ENCODE data around the gene HDAC4. TPM values are rescaled to one million over a fixed set of nuclear protein-coding genes. Genes with fewer than 3 reads are reported as not detected.

HDAC4 gene
- polyA plus RNA-seq, 10 donors = 10.2 to 15.4 (median 11.9) TPM

DNA sequence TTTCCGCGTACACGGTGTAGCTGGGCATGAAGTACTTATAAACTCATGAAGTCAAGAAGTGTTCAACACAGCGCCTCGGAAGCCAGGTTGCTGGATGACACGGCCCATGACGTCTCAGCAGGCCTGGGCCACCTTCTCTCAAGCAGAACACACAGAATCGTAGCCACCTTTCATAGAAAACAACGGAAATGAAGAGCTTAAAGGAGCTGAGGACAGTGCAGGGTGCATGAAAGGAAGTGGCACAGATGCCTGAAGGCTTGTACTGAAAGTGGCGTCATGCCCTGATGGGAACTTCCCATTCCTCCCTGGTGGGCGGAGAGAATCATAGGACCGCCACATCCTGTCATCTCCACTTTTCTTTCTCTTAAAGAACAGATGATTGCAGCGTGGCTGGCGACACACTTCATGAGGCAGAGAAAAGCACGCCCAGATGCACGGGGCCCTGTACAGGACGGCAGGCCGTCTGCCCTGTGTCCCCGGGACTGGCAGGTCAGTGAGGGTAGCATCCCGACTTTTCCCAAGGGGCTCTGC, 31.1 kb downstream of the HDAC4 start:
- DNase-seq = no peak

DNA sequence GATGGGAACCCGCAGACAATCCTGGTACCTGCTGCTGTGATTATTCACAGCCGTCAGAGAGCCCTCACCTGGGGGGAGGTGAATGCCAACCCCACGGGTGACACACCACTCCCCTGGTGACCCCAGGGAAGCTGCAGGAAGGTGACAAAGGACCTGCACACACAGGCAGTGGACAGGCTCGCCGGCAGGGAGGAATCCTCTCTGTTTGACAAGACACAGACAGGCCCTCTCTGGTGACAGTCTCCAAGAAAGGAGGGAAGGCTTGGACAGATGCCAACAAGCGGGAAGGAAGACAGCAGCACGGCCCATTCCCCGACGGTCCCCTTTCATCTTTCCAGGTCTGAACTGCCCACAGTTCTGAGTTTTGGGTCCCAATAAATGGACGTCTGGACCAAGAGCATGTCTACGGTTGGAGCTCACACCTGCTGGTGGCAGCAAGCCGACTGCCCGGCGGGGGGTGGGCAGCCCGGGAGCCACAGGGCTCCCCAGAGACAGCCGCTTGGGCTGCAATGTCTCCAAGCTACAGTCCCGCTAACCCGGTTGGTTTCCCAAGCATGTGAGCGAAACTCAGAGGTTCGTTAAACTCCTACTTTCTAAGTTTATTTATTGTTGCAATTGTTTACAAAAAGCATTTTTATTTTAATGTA, 31.8 kb downstream of the HDAC4 start:
- DNase-seq = no peak

DNA sequence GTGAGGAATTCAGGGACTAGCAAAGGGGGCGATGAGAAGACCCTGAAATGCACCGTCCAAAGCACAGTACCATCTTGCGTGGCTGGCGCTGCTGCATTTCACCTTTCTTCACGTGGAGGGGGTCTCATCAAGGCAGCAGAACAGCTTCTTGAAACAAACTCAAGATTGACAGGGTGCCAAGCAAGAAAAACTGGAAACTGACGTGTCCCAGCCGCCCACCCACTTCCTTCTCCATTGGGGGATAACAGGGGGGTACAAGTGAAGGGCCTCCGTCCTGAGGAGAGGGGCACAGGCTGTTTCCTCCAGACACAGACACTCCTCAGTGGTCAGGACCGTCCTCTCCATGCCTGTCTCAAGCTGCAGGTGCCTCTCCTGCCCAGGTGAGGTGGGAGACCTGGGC, 32.5 kb downstream of the HDAC4 start:
- no peak for DNase-seq

DNA sequence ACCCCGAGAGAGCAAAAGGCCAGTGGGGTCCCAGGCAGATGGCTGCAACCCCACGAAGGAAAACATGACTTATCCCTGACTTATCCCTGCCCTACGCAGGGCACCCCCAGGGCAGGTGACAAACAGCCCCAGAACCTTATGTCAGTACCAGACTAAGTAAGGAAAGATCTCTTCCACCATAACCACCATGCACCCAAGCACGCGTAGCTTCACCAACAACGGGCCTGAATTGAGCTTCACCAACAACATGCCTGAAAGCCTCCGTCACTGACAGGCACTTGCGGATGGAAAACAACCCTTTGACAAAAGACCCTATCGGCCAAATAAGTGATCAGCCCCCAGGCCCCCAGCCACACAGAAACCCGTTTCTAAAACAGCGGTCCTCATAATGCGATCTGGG, 34.1 kb downstream of the HDAC4 start:
- DNase-seq = no peak

DNA sequence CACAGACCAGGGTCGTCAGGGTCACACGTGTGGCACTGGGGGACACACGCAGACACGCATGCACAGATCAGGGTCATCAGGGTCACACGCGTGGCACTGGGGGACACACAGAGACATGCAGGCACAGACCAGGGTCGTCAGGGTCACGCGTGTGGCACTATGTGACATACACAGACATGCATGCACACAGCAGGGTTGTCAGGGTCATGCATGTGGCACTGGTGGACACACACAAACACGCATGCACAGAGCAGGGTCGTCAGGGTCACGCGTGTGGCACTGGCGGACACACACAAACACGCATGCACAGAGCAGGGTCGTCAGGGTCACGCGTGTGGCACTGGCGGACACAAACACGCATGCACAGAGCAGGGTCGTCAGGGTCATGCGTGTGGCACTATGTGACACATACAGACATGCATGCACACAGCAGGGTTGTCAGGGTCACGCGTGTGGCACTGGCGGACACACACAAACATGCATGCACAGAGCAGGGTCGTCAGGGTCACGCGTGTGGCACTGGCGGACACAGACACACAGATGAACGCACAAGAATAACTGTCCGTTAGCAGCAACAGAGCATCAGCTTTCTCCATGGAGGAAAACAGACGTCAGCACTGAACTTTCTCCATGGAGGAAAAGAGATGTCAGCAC, 34.9 kb downstream of the HDAC4 start:
- no peak for DNase-seq

DNA sequence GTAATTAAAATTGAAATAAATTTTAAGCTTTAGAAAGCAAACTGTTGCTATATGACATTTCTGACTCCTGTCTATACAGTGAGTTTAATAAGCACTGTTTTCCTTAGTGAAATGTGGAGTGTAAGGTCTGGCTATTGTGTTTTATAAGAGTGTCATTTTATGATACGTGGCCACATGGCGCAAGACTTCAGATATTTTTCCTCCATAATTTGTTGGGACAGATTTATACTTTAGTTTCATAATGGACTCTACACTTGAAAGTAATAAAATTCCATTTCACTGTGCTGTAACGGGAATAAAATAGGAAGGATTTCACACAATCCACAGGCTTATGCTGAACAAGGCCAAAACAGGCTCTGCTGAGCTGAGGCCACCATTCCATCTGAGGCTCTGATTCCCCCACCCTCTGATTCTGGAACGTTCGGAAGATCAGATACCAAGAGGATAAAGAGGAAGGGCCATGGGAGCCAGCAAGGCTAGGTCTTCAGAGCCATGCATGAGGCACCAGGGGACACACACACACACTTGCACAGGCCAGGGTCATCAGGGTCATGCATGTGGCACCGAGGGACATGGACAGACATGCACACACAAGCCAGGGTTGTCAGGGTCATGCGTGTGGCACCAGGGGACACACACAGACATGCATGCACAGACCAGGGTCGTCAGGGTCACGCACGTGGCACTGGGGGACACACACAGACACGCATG, 35.6 kb downstream of the HDAC4 start:
- DNase-seq = no peak

DNA sequence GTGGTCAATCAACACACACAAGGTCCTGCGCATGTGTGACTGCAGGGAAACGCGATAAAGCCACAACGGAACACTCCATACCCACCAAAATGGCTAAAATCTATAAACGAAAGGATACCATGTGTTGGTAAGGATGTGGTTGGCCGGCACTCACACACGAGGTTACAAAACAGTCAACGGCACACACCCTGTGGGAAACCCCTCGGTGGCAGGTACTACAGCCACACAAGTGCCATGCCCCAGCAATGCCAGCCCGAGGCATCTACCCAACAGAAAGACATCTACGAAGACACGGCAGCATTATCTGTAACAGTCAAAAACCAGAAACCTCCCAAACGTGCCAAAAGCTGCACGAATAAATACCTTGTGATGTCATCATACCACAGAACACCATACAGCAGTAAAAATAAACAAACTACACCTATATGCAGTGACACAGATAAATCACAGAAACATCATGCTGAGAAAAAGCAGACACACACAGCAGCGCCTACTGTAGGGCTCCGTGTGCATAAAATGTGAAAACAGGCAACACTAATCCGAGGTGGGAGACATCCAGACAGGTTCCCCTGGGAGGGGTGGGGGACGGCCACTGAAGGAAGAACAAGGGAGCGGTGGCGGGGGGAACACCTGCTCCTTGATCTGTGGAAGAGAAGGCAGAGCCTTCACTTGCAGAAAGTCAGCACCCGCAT, 36.7 kb downstream of the HDAC4 start:
- no peak for DNase-seq

DNA sequence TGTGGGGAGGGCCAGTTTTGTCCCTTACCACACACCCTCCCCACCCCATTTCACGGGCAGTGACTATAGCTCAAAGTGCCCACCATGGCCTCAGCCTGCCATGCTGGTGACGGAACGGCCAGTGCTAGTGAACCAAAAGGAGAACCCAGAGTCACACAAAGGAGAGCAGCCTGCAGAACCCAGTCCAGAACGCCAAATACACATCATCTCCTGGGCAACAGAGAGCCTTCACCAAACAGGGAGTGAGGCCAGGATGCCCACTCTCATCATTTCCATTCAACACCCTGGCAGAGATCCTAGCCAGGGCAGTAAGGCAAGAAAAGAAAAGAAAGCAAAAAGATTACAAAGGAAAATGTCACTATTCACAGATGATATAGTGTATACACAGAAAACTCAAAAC, 38.3 kb downstream of the HDAC4 start:
- DNase-seq = no peak

DNA sequence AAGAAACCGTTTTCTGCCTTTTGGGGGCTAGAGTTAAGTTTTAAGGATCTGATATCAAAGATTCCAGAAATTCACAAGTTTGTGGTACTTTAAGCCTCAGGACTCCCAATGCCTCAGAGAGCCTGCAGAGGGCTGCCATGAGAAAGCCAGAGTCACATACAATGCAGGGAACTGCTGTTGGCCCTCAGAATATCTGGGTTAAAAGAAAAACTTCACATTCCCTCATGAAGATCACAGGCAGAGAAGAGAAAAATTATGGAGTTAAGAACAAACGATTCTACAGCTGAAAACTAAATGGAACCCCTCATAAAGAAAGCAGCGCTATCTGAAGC, 39.5 kb downstream of the HDAC4 start:
- DNase-seq = no peak

DNA sequence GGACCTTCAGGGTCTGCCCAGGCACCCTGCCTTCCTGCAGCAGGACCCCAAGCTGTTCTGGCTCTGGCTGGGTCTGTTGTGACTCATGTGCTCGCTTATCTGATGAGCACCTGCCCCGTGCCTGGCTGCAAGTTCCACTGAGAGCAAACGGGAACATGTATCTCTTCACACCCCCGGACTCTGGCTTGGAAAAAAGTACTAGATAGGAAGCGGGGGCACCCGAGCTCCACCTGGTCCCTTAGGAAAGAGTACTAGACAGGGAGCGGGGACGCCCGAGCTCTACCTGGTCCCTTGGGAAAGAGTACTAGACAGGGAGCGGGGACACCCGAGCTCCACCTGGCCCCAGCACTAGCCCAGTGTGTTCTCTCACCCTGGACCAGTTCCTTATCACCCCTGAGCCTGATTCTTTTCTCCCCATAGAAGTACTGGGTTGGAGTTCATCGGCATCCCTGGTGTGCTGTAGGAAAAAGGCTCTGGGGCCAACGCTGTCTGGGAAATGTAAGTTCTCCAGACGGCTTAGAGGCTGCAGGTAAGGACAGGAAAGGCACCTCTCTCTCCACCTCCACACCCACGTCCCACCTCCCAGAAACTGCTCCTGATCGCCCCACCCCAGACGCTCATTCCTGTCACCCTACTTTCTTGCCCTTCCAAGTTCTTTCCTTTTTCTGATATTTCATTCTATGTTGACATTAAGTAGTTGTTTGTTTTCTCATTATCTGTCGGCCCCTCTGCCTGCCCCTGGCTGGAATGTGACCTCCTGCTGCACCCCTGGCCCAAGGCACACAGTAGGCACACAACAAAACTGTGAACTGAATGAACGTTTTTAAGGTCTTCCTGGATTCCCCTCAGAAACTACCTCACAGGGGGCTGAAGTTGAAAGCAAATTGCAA, 40.2 kb downstream of the HDAC4 start:
- DNase-seq = no peak

DNA sequence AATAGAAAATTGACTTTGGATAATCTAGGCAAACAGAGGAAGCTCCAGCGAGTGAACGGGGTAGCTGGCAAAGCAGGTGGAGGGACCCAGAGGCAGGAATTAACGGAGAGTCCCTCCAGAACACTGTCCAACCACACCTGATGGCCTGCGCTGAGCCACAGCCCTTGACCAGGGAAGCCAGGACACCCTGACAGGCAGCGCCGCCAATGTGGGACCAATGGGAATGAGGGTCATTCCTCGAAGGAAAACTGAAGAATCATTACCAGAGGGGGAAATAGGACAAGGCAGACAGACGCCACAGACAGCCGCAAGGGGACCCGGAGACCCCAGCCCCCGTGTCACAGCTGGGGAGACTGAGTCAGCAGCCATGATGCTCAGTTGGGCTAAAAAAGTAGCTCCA, 40.8 kb downstream of the HDAC4 start:
- DNase-seq = no peak

DNA sequence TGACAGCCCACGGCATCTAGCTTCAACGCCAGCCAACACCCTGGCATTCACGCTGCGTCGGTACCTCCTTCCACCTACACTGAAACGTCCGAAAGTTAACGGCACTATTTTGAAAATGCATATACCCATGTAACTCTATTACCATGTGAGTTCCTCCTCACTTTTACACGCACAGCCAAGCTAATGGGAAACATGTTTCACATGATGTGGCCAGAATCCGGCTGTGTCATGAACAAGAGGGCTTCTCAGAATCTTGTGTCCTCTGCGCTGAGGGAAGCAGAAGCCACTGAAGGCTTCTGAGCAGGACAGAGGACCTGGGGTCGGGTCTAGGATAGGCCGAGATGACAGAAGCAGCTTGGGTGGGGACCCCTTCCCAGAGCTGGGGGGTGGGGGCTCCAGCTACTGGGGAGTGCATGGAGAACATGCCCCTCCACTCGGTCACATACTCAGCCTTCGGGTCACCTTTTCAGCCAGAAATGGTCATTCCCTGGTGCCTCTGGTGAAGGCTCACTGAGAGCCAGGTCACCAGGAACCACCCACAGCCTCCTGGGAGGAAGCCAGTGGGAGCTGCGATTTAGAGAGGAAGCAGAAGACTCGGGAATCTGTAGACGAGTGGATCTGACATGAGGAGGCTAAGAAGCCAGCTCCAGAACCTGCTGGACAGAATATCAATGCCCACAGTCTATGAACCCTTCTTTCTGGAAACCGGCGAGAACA, 41.5 kb downstream of the HDAC4 start:
- peak in 1 of 3 donors; percentile 45 for DNase-seq

DNA sequence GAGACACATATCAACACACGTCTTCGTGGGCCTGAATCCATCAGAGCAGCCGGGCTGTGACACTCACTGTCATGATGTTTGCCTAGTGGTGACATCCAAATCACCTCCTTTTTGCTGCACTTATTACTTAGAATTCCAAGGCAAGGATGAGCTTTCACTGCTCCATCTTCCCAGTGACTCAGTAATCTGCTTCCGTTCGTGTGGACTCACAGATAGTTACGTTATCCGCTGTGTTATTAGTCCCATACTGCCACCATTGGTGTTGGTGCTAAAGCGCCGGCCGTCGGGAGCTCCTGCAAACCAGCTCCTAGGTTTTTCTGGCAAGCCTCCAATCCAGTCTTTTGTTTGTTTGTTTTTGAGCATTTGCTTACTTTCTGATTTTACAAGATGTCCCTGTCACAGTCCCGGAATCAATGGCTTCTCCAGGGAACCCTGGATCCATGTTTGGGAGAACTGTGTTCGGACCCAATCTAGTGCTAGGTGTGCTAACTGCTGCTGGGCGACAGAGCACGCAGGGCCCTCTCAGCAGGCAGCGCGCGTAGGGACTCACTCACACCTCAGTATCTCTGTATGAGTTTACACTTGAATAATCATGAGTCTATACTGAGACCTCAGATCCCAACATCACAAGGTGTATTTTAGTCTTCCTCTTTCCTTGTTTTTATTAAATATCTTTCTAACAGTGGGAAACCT, 42.6 kb downstream of the HDAC4 start:
- DNase-seq = no peak

DNA sequence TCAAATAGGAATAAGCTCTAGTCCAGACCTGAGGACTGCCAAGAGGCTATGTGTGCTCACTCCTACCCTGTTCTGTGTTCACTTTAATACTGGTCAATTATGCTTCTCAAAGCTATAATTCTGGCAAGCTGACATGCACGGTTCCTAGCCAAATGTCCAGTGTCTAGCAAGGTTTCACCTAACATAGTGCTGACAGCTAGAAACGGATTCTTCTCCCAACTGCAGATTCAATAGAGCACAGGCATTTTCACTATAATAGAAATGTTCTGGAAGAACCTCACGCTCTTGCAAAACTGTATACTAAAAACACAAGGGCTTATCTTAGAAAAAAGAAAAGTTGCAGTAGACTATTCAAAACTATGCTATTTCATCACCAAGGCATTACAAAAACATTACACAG, 45.1 kb downstream of the HDAC4 start:
- peak in 2 of 3 donors; percentile 28 to 50 for DNase-seq

DNA sequence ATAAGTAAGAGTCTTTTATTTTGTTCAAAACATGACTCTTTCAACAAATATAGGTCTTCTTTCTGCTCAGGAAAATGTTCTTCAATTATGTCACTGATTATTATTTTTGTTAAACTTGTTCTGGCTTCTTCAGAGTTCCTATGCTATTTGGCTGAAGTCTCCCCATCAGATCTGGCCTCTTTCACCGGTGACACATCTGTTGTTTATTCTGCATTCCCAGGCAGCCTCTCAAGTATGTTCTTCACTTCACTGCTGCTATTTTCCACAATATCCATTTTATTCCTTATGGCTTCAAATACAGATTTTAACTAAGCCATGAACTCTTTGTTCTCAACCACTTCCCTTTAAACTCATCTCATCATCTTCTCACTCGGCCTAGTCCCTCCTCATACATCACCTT, 45.7 kb downstream of the HDAC4 start:
- DNase-seq = peak; percentile 62 to 82 (median 68)

DNA sequence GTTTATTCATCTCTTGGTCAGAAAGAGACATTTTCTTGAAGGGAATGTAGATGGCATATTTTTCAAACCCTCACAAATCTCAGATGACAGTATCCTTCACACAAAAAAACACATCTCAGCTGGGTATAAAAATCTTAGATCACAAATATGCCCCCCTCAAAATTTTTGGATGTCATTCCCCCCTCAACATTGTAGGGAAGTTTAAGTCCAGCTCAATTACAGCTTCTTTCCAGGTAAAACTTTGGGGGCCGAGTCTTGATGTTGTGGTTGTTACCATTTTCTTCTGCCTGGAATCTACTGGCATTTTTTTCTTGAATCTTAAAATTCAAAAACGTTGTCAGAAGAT, 46.1 kb downstream of the HDAC4 start:
- no peak for DNase-seq

DNA sequence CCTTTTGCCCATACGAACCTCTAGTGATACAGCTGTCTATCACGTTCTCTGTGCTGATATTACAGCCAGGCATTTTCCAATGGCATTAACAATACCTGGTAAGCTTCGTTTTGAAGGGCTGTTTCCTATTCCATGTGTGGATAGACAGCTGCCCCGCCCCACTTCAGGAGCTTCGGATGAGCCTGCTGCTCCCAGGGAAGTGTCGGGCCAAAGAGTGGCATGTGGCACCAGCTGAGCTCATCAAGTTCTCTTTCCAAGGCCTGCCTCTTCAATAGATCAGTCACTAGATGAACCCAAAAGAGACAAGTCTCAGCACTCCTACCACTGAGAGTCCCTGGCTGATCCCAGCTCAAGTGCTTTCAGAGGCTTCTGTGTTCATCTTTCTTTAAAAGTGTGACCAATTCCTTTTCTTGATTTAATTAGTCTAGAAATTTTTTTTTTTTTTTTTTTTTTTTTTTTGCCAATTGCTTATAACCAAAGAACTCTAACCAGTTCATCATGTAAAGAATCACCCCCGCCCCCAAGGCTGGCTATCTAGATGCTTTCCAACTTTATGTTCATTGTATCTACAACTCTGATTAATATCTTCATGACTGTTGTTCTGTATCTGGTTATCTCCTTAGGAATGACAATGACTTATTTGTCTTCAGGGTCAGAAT, 46.6 kb downstream of the HDAC4 start:
- no peak for DNase-seq

DNA sequence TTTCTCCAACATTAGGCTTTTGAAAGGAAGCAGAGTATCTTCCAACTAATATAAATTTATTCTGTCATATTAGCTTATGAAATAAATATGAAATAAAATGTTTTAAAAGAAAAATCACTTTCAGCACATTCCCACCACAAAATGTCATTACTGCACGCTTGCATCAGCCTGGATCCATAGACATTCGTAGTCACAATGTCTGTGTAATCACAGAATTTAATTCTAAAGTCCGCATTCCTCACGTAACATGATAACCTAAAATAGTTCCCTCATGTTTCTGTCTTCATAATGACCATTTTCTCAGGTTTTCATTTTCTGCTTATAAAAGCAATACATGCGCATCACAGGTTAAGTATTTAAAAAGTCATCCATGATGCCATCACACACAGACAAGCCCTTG, 47.1 kb downstream of the HDAC4 start:
- no peak for DNase-seq

DNA sequence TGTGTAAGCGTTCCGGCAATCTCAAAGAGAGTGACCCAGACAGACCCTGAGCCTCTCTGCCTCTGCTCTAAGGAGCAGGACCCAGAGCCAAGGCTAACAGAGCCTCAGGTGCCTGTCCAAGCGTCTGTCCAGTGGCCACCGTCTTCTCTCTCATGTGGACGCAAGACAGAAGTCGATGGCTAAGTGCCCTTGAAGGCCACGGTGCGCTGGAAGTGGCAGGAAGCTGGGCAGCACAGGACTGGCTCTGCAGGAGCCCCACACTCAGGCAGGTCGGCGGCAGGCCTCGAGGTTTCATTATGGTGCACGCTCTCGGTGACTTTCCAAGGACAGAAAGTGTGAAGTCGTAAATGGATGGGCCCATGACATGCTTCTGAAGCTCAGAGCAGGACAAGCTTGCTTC, 49.1 kb downstream of the HDAC4 start:
- no peak for DNase-seq
